RPMI7951 (cell line): ENCODE measurements around the gene ICA1L. TPM values are rescaled to one million over a fixed set of nuclear protein-coding genes. Genes with fewer than 3 reads are reported as not detected.

ENCODE experiments used
- DNase-seq: peaks from one replicate; pipeline ENCODE4 v3.0.0-alpha.2; 2012; ENCODE audit warnings: low read depth
- total RNA-seq: library from RNA; depleted of rRNA; stranded (reverse); fragments of >200 nt; shearing (Covaris generic); gene quantifications from 2 replicates; pipeline ENCODE4 v1.2.3, GENCODE V29; 2014; rRNA removed

Gene ICA1L
- total RNA-seq, 1 experiment from 2014 or later: 2.4 TPM

- DNase-seq: no peak
Observed at GRCh38 chr2:202743613-202744012, 128.0 kb downstream of the ICA1L start.

GRCh38 chr2:202736826-202737225 lies 134.7 kb downstream of the ICA1L start:
- no peak for DNase-seq

GRCh38 chr2:202726070-202726469 lies 145.5 kb downstream of the ICA1L start:
- no peak for DNase-seq

GRCh38 chr2:202723746-202724145 lies 147.8 kb downstream of the ICA1L start:
- DNase-seq: no peak

Other genes starting within 250 kb of the ICA1L start
- 1.2 and 1.9 TPM in 2 replicates for gene FAM117B, start 236.8 kb downstream of the ICA1L start, total RNA-seq
- gene WDR12, start 39.9 kb upstream of the ICA1L start, total RNA-seq: 64.1 and 72.1 TPM in 2 replicates
- 5.1 and 6.7 TPM in 2 replicates for gene CARF, start 40.5 kb upstream of the ICA1L start, total RNA-seq
- gene NBEAL1, start 143.1 kb upstream of the ICA1L start, total RNA-seq: 13.2 and 15.3 TPM in 2 replicates